IMR-90 (cell line): ENCODE data around the gene SREBF2. TPM values are rescaled to one million over a fixed set of nuclear protein-coding genes. Genes with fewer than 3 reads are reported as not detected.

Source experiments
- ATAC-seq: fragments of 200-7000 bp; cut with Tn5 transposase; 2 replicates; pipeline ENCODE4 v1.9.1; 2020; ENCODE audit warnings: low read depth, mild to moderate bottlenecking, moderate library complexity
- BruUV-seq: library from RNA; stranded (reverse); fragments of 400-500 nt; replicated peaks from 2 replicates; lab custom pipeline; 2021; lab: Mats Ljungman, UMichigan
- CTCF ChIA-PET: fragments of 300-600 bp; formaldehyde crosslinking; extraction: SDS; loops from one replicate; lab custom pipeline; 2021; ENCODE audit warnings: antibody characterized with exemption; lab: Yijun Ruan, JAX
- POLR2A ChIA-PET: fragments of 300-600 bp; sonication (Branson Sonifier 250); formaldehyde crosslinking; loops from one replicate; lab custom pipeline; 2022; ENCODE audit warnings: antibody characterized with exemption; ENCODE audit not compliant: unreplicated experiment; lab: Charles Lee
- DNase-seq: peaks from one replicate; pipeline ENCODE4 v3.0.0; 2013
- H2AFZ ChIP-seq: replicated peaks from 2 replicates; pipeline ENCODE3; 2013; ENCODE audit warnings: low read length, mild to moderate bottlenecking; ENCODE audit not compliant: poor library complexity
- H2AK5ac ChIP-seq: 2 replicates; pipeline ENCODE4 v1.6.1; 2013; ENCODE audit warnings: low read depth, low read length, inconsistent platforms
- H2AK9ac ChIP-seq: replicated peaks from 2 replicates; pipeline ENCODE3; 2013; ENCODE audit warnings: mild to moderate bottlenecking, low read depth, low read length, moderate library complexity; ENCODE audit not compliant: poor library complexity
- H2BK120ac ChIP-seq: 2 replicates; pipeline ENCODE4 v1.6.1; 2013; ENCODE audit warnings: low read depth, low read length, inconsistent platforms
- H2BK15ac ChIP-seq: 3 replicates; pipeline ENCODE4 v1.6.1; 2013; ENCODE audit warnings: low read depth, low read length, inconsistent platforms
- H2BK20ac ChIP-seq: 2 replicates; pipeline ENCODE4 v1.6.1; 2013; ENCODE audit warnings: low read depth, mild to moderate bottlenecking, inconsistent platforms, low read length, moderate library complexity
- H2BK5ac ChIP-seq: 2 replicates; pipeline ENCODE4 v1.6.1; 2013; ENCODE audit warnings: mild to moderate bottlenecking, low read depth, low read length, inconsistent platforms; ENCODE audit not compliant: poor library complexity, severe bottlenecking
- H3K14ac ChIP-seq: replicated peaks from 2 replicates; pipeline ENCODE4 v1.6.1; 2013; ENCODE audit warnings: low read depth, low read length, inconsistent platforms
- H3K18ac ChIP-seq: 2 replicates; pipeline ENCODE4 v1.6.1; 2013; ENCODE audit warnings: low read depth, low read length, control low read depth
- H3K23ac ChIP-seq: 2 replicates; pipeline ENCODE4 v1.6.1; 2013; ENCODE audit warnings: low read depth, low read length, inconsistent platforms
- H3K27ac ChIP-seq: 2 replicates; pipeline ENCODE4 v1.5.1; 2013; ENCODE audit warnings: mild to moderate bottlenecking, control low read depth, low read length; ENCODE audit not compliant: insufficient read depth
- H3K27me3 ChIP-seq: 2 replicates; pipeline ENCODE4 v1.6.1; 2013; ENCODE audit warnings: low read length; ENCODE audit not compliant: control insufficient read depth, insufficient read depth
- H3K36me3 ChIP-seq: 2 replicates; pipeline ENCODE4 v1.6.1; 2013; ENCODE audit warnings: low read length, mixed read lengths; ENCODE audit not compliant: control insufficient read depth, insufficient read depth
- H3K4ac ChIP-seq: 2 replicates; pipeline ENCODE4 v1.6.1; 2013; ENCODE audit warnings: low read depth, low read length, inconsistent platforms
- H3K4me1 ChIP-seq: 2 replicates; pipeline ENCODE4 v1.6.1; 2013; ENCODE audit warnings: low read length, mixed read lengths; ENCODE audit not compliant: control insufficient read depth, insufficient read depth
- H3K4me2 ChIP-seq: 2 replicates; pipeline ENCODE4 v1.6.1; 2013; ENCODE audit warnings: low read depth, mild to moderate bottlenecking, control low read depth, low read length, moderate library complexity
- H3K4me3 ChIP-seq: 2 replicates; pipeline ENCODE4 v1.5.1; 2013; ENCODE audit warnings: low read depth, mild to moderate bottlenecking, control low read depth, low read length, moderate library complexity; ENCODE audit not compliant: insufficient read depth
- H3K56ac ChIP-seq: 2 replicates; pipeline ENCODE4 v1.6.1; 2013; ENCODE audit warnings: low read length, inconsistent platforms; ENCODE audit not compliant: insufficient read depth; ENCODE audit errors: extremely low read depth
- H3K79me1 ChIP-seq, 2 experiments: 2 replicates each; pipeline ENCODE4 v1.6.1; 2013; ENCODE audit warnings: low read length in 2 of 2, inconsistent platforms in 1 of 2, low read depth in 1 of 2
- H3K9ac ChIP-seq: 2 replicates; pipeline ENCODE4 v1.6.1; 2013; ENCODE audit warnings: low read depth, low read length, control low read depth
- H3K9me1 ChIP-seq: 2 replicates; pipeline ENCODE4 v1.6.1; 2013; ENCODE audit warnings: low read length, inconsistent platforms; ENCODE audit not compliant: insufficient read depth
- H3K9me3 ChIP-seq: 2 replicates; pipeline ENCODE4 v1.6.1; 2013; ENCODE audit warnings: low read length; ENCODE audit not compliant: control insufficient read depth, insufficient read depth
- H4K20me1 ChIP-seq: 2 replicates; pipeline ENCODE4 v1.6.1; 2013; ENCODE audit warnings: low read length, inconsistent platforms; ENCODE audit not compliant: insufficient read depth
- H4K5ac ChIP-seq: 2 replicates; pipeline ENCODE4 v1.6.1; 2013; ENCODE audit warnings: mild to moderate bottlenecking, low read depth, low read length, control low read depth
- H4K8ac ChIP-seq, 2 experiments: 2 replicates each; pipeline ENCODE4 v1.6.1; 2013; ENCODE audit warnings: low read depth in 2 of 2, low read length in 2 of 2, control low read depth in 1 of 2, inconsistent platforms in 1 of 2
- H4K91ac ChIP-seq: 2 replicates; pipeline ENCODE4 v1.6.1; 2013; ENCODE audit warnings: low read depth, low read length, inconsistent platforms; ENCODE audit not compliant: insufficient read depth
- BHLHE40 ChIP-seq: fragments of 150-350 bp; IDR thresholded peaks from 2 replicates; pipeline ENCODE4 v1.6.1; 2016; ENCODE audit warnings: mild to moderate bottlenecking, low read depth, low read length
- CEBPB ChIP-seq: IDR thresholded peaks from 2 replicates; pipeline ENCODE4 v1.6.1; 2012; ENCODE audit warnings: low read depth, low read length, improper control_type of control experiment
- CHD1 ChIP-seq: IDR thresholded peaks from 2 replicates; pipeline ENCODE4 v1.6.1; 2012; ENCODE audit warnings: low read depth, low read length, improper control_type of control experiment
- FOS ChIP-seq: fragments of 150-350 bp; IDR thresholded peaks from 2 replicates; pipeline ENCODE4 v1.6.1; 2016; ENCODE audit warnings: low read depth, low read length
- MAFK ChIP-seq: IDR thresholded peaks from 2 replicates; pipeline ENCODE4 v1.6.1; 2012; ENCODE audit warnings: low read depth, low read length, improper control_type of control experiment
- MAZ ChIP-seq: IDR thresholded peaks from 2 replicates; pipeline ENCODE4 v1.6.1; 2012; ENCODE audit warnings: low read depth, mild to moderate bottlenecking, low read length, improper control_type of control experiment, moderate library complexity, borderline replicate concordance
- MXI1 ChIP-seq: IDR thresholded peaks from 2 replicates; pipeline ENCODE4 v1.6.1; 2012; ENCODE audit warnings: low read depth, mild to moderate bottlenecking, low read length, moderate library complexity, borderline replicate concordance
- NFE2L2 ChIP-seq: fragments of 150-350 bp; IDR thresholded peaks from 2 replicates; pipeline ENCODE4 v1.6.1; 2016; ENCODE audit warnings: low read depth, mild to moderate bottlenecking, low read length
- POLR2A ChIP-seq: IDR thresholded peaks from 2 replicates; pipeline ENCODE4 v1.6.1; 2012; ENCODE audit warnings: mild to moderate bottlenecking, low read depth, low read length
- RAD21 ChIP-seq: IDR thresholded peaks from 2 replicates; pipeline ENCODE4 v1.6.1; 2012; ENCODE audit warnings: low read length, improper control_type of control experiment
- RCOR1 ChIP-seq: IDR thresholded peaks from 2 replicates; pipeline ENCODE4 v1.6.1; 2012; ENCODE audit warnings: mild to moderate bottlenecking, low read length, improper control_type of control experiment; ENCODE audit not compliant: insufficient replicate concordance
- RFX5 ChIP-seq: IDR thresholded peaks from 2 replicates; pipeline ENCODE4 v1.8.0; 2012; ENCODE audit warnings: low read depth, mild to moderate bottlenecking, low read length, moderate library complexity
- SMC3 ChIP-seq: fragments of 150-350 bp; IDR thresholded peaks from 2 replicates; pipeline ENCODE4 v1.6.1; 2016; ENCODE audit warnings: low read depth, mild to moderate bottlenecking, antibody characterized with exemption, low read length, moderate library complexity
- WGBS, 2 experiments: methylation state at CpG; one replicate each; pipeline versions ENCODE4 v1.1.5 to v1.1.7; 2013; ENCODE audit warnings: missing lambda C conversion rate in 2 of 2; ENCODE audit not compliant: insufficient read length in 1 of 2; ENCODE audit errors: extremely low coverage in 2 of 2; 5-methylcytosine and 5-hydroxymethylcytosine counted together
- dilution Hi-C: fragments of 300-500 bp; cut with HindIII; formaldehyde crosslinking; loops from one replicate; pipeline ENCODE4 v1.14.3; 2018; ENCODE audit warnings: low sequenced_read_pairs; ENCODE audit not compliant: unreplicated experiment
- in situ Hi-C: fragments of 300-500 bp; cut with MboI; formaldehyde crosslinking; loops from 3 replicates; pipeline ENCODE4 v1.14.3; 2019; ENCODE audit warnings: low sequenced_read_pairs, inconsistent platforms, mixed read lengths
- intact Hi-C: fragments of 100-400 bp; cut with micrococcal nuclease; formaldehyde crosslinking; loops from 2 replicates; pipeline ENCODE4 v1.10.0; 2022
- polyA plus RNA-seq, 3 experiments: library from polyadenylated mRNA; depleted of rRNA; stranded (reverse); fragments of >200 nt; gene quantifications; 2 replicates each; pipeline ENCODE4 v1.2.3, GENCODE V29; 2012; ENCODE audit warnings: low replicate concordance in 1 of 3
- total RNA-seq: library from RNA; depleted of rRNA; stranded (reverse); fragments of >200 nt; gene quantifications from 2 replicates; pipeline ENCODE4 v1.2.3, GENCODE V29; 2012
- TF ChIP-seq, protein P1 (sequence below): conservative IDR thresholded peaks from 2 replicates; pipeline ENCODE4 v1.5.1; 2012; ENCODE audit warnings: mild to moderate bottlenecking, low read depth, low read length, improper control_type of control experiment
- TF ChIP-seq, protein P2 (sequence below): fragments of 150-350 bp; IDR thresholded peaks from 2 replicates; pipeline ENCODE4 v1.6.1; 2017; ENCODE audit warnings: mild to moderate bottlenecking, antibody characterized with exemption, low read length, low read depth

Gene SREBF2
- total and polyA plus RNA-seq, 2 of the 4 experiments (the other 2 are of a cell fraction): 8.1 to 47.4 TPM

DNA sequence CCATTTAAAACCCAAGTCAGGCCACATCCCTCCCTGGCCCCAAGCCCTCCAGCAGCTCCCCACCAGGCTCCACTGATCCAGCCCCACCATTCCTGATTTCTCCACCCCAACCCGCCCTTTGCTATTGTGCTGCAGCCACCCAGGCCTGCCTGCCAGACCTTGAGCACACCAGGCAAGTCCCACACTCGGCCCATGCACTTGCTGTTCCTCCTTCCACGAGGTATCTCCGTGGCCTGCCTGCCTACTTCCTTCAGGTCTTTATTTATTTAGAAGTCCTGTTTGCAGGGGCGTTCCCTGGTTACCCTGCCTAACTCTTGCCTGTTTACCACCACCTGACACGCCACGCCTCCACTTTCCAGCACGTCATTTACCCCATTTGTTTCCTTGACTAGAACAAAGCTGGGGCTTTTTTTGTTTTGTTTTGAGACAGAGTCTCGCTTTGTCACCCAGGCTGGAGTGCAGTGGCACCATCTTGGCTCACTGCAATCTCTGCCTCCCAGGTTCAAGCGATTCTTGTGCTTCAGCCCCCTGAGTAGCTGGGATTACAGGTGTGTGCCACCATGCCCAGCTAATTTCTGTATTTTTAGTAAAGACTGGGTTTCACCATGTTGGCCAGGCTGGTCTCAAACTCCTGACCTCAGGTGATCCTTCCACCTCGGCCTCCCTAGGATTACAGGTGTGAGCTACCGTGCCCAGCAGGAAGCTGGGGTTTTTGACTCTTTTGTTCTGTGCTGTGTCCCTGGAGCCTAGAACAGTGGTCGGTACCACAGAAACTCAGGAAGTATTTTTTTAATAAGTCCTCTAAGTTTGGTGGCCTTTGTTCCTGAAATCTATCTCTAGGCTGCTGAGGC lies 107.3 kb downstream of the SREBF2 start:
- no peak overlapping the region for H3K4me2 ChIP-seq
- no peak for DNase-seq
- no TSS peak for BruUV-seq
- intact Hi-C loops (no loop called here), dilution Hi-C loops (no loop called here), in situ Hi-C loops (loop anchor here (5.0 kb wide), 1 partner anchor 243 kb away; the partner anchor contains the start of gene MEI1)
- WGBS, 2 experiments: 78% methylated on average over 4 of the region's 13 CpGs; no CpG with 5 or more reads in 1 of the 2 experiments
- ChIA-PET POLR2A (interaction anchor here (0.5 kb wide), 1 partner anchor 225 kb away, joined by 3 read pairs; no protein-coding TSS in a partner anchor), CTCF (interaction anchor here (0.6 to 2.0 kb wide), 11 partner anchors 12 to 246 kb away, joined by 3 to 26 read pairs (median 4); partner anchors contain the start of gene TNFRSF13C)
- no peak overlapping the region; the same call in 1 of the 2 replicates for H4K91ac ChIP-seq
- H4K20me1 ChIP-seq: peaks cover 6% of the 10 kb centered on the region; the same call in 1 of the 2 replicates
- peak overlapping the region; percentile 49 for H2AFZ ChIP-seq
- H2BK5ac ChIP-seq: no peak overlapping the region
- ATAC-seq: no peak
- H2BK120ac ChIP-seq: no peak overlapping the region
- peak overlapping the region in 1 of 2 experiments; percentile 16; a peak in 1 of 4 replicates for H4K8ac ChIP-seq
- no peak overlapping the region for H3K18ac ChIP-seq
- H3K4me1 ChIP-seq: peaks cover 8% of the 10 kb centered on the region
- H2BK20ac ChIP-seq: no peak overlapping the region
- no peak overlapping the region for H2BK15ac ChIP-seq
- no peaks in the 10 kb centered on the region for H3K9me1 ChIP-seq
- peaks cover 0 to 17% of the 10 kb centered on the region in 2 experiments; a peak in 2 of 4 replicates for H3K79me1 ChIP-seq
- H3K4ac ChIP-seq: peak overlapping the region; percentile 15; the same call in 1 of the 2 replicates
- H3K9ac ChIP-seq: no peak overlapping the region
- no peak overlapping the region for H3K23ac ChIP-seq
- H3K27ac ChIP-seq: no peak overlapping the region
- no peak overlapping the region for H3K14ac ChIP-seq
- no peak overlapping the region for H3K56ac ChIP-seq
- no peak overlapping the region for H3K4me3 ChIP-seq
- H3K9me3 ChIP-seq: no peaks in the 10 kb centered on the region
- no peaks in the 10 kb centered on the region for H3K27me3 ChIP-seq
- H2AK5ac ChIP-seq: peak overlapping the region; percentile 2; the same call in 1 of the 2 replicates
- H4K5ac ChIP-seq: no peak overlapping the region
- H2AK9ac ChIP-seq: no peak overlapping the region
- no peaks in the 10 kb centered on the region for H3K36me3 ChIP-seq
- no peak for TF ChIP-seq CHD1
- TF ChIP-seq RCOR1: no peak
- TF ChIP-seq MAFK: no peak
- TF ChIP-seq BHLHE40: no peak
- TF ChIP-seq, protein P1, sequence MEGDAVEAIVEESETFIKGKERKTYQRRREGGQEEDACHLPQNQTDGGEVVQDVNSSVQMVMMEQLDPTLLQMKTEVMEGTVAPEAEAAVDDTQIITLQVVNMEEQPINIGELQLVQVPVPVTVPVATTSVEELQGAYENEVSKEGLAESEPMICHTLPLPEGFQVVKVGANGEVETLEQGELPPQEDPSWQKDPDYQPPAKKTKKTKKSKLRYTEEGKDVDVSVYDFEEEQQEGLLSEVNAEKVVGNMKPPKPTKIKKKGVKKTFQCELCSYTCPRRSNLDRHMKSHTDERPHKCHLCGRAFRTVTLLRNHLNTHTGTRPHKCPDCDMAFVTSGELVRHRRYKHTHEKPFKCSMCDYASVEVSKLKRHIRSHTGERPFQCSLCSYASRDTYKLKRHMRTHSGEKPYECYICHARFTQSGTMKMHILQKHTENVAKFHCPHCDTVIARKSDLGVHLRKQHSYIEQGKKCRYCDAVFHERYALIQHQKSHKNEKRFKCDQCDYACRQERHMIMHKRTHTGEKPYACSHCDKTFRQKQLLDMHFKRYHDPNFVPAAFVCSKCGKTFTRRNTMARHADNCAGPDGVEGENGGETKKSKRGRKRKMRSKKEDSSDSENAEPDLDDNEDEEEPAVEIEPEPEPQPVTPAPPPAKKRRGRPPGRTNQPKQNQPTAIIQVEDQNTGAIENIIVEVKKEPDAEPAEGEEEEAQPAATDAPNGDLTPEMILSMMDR: no peak
- TF ChIP-seq POLR2A: no peak
- TF ChIP-seq NFE2L2: no peak
- no peak for TF ChIP-seq RFX5
- no peak for TF ChIP-seq MXI1
- no peak for TF ChIP-seq MAZ
- no peak for TF ChIP-seq CEBPB
- TF ChIP-seq FOS: no peak
- TF ChIP-seq, protein P2, sequence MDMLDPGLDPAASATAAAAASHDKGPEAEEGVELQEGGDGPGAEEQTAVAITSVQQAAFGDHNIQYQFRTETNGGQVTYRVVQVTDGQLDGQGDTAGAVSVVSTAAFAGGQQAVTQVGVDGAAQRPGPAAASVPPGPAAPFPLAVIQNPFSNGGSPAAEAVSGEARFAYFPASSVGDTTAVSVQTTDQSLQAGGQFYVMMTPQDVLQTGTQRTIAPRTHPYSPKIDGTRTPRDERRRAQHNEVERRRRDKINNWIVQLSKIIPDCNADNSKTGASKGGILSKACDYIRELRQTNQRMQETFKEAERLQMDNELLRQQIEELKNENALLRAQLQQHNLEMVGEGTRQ: no peak
- no peak for TF ChIP-seq SMC3
- no peak for TF ChIP-seq RAD21
